A673 (cell line): ENCODE data around the gene KLF17. TPM values are rescaled to one million over a fixed set of nuclear protein-coding genes. Genes with fewer than 3 reads are reported as not detected.

Experiments
- BruUV-seq: library from RNA; stranded (reverse); fragments of 400-500 nt; replicated peaks from 2 replicates; lab custom pipeline; 2021; lab: Mats Ljungman, UMichigan
- CTCF ChIA-PET: fragments of 300-600 bp; sonication (Branson Sonifier 250); formaldehyde crosslinking; loops from one replicate; lab custom pipeline; 2022; ENCODE audit warnings: antibody characterized with exemption; lab: Charles Lee
- POLR2A ChIA-PET: fragments of 300-600 bp; sonication (Branson Sonifier 250); formaldehyde crosslinking; loops from one replicate; lab custom pipeline; 2022; ENCODE audit warnings: antibody characterized with exemption; ENCODE audit not compliant: low non-redundant PET; lab: Charles Lee
- DNase-seq: peaks from one replicate; pipeline ENCODE4 v3.0.0-alpha.2; 2015; ENCODE audit warnings: low spot score
- H3K27ac ChIP-seq: fragments of 200-600 bp; sonication (generic); 2 replicates; pipeline ENCODE4 v1.5.1; 2016; ENCODE audit warnings: mixed run types, low read depth, mild to moderate bottlenecking, mixed read lengths, antibody characterized with exemption, low read length; ENCODE audit not compliant: poor library complexity, severe bottlenecking
- H3K27me3 ChIP-seq: fragments of 200-600 bp; sonication (generic); replicated peaks from 2 replicates; pipeline ENCODE4 v1.6.1; 2017; ENCODE audit warnings: mixed run types, low read depth, mild to moderate bottlenecking, mixed read lengths, antibody characterized with exemption, low read length; ENCODE audit not compliant: insufficient read depth, poor library complexity
- H3K36me3 ChIP-seq: fragments of 200-600 bp; sonication (generic); 2 replicates; pipeline ENCODE4 v1.6.1; 2016; ENCODE audit warnings: mixed run types, mild to moderate bottlenecking, mixed read lengths, antibody characterized with exemption, low read length; ENCODE audit not compliant: insufficient read depth, poor library complexity, severe bottlenecking
- H3K4me1 ChIP-seq: fragments of 200-600 bp; sonication (generic); 2 replicates; pipeline ENCODE4 v1.6.1; 2017; ENCODE audit warnings: mixed run types, mild to moderate bottlenecking, mixed read lengths, antibody characterized with exemption, low read length; ENCODE audit not compliant: insufficient read depth, poor library complexity, severe bottlenecking
- H3K4me3 ChIP-seq: fragments of 200-600 bp; sonication (generic); 2 replicates; pipeline ENCODE4 v1.5.1; 2016; ENCODE audit warnings: low read depth, mixed run types, mild to moderate bottlenecking, mixed read lengths, low read length; ENCODE audit not compliant: poor library complexity, severe bottlenecking
- H3K9me3 ChIP-seq: fragments of 200-600 bp; sonication (generic); 2 replicates; pipeline ENCODE4 v1.6.1; 2016; ENCODE audit warnings: mixed run types, low read depth, mild to moderate bottlenecking, mixed read lengths, antibody characterized with exemption, low read length; ENCODE audit not compliant: poor library complexity, severe bottlenecking
- EZH2 ChIP-seq: fragments of 200-600 bp; sonication (generic); IDR thresholded peaks from 2 replicates; pipeline ENCODE4 v1.6.1; 2017; ENCODE audit warnings: borderline replicate concordance, low read depth, mild to moderate bottlenecking, mixed read lengths, antibody characterized with exemption, low read length; ENCODE audit not compliant: poor library complexity, severe bottlenecking
- intact Hi-C: fragments of 100-400 bp; cut with micrococcal nuclease; formaldehyde crosslinking; loops from one replicate; pipeline ENCODE4 v1.10.0; 2022; ENCODE audit not compliant: unreplicated experiment
- total RNA-seq: library from RNA; stranded (reverse); gene quantifications from 2 replicates; pipeline ENCODE4 v1.2.3, GENCODE V29; 2021
- TF ChIP-seq, protein P1 (sequence below): fragments of 300-800, 200-600 bp; sonication (generic); conservative IDR thresholded peaks from 2 replicates; pipeline ENCODE4 v1.5.1; 2017; ENCODE audit warnings: low read depth, mild to moderate bottlenecking, antibody characterized with exemption, low read length, moderate library complexity, mixed read lengths

The KLF17 gene
- total RNA-seq, 1 experiment from 2014 or later, result not detected

DNA sequence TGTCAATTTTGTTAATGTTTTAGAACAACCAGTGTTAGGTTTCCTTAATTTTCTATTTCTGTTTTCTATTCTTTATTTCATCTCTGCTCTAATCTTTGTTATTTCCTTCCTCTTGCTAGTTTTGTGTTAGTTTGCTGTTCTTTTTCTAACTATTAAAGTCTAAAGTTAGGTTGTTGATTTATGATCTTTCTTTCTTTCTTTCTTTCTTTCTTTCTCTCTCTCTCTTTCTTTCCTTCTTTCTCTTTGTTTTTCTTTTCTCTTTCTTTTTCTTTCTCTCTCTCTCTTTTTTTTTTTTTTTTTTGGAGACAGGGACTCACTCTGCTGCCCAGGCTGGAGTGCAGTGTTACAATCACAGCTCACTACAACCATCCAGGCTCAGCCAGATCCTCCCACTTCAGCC is 40.2 kb downstream of the KLF17 start:
- Histone ChIP-seq H3K27me3 (no peaks in the 10 kb centered on the region), H3K27ac (no peak overlapping the region), H3K9me3 (peaks cover 5% of the 10 kb centered on the region), H3K4me1 (peaks cover 14% of the 10 kb centered on the region), H3K36me3 (no peaks in the 10 kb centered on the region), H3K4me3 (no peak overlapping the region)
- no peak for DNase-seq
- no peak for TF ChIP-seq EZH2
- TF ChIP-seq, protein P1, sequence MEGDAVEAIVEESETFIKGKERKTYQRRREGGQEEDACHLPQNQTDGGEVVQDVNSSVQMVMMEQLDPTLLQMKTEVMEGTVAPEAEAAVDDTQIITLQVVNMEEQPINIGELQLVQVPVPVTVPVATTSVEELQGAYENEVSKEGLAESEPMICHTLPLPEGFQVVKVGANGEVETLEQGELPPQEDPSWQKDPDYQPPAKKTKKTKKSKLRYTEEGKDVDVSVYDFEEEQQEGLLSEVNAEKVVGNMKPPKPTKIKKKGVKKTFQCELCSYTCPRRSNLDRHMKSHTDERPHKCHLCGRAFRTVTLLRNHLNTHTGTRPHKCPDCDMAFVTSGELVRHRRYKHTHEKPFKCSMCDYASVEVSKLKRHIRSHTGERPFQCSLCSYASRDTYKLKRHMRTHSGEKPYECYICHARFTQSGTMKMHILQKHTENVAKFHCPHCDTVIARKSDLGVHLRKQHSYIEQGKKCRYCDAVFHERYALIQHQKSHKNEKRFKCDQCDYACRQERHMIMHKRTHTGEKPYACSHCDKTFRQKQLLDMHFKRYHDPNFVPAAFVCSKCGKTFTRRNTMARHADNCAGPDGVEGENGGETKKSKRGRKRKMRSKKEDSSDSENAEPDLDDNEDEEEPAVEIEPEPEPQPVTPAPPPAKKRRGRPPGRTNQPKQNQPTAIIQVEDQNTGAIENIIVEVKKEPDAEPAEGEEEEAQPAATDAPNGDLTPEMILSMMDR, result no peak
- intact Hi-C loops, result no loop called here
- no TSS peak for BruUV-seq
- ChIA-PET CTCF (no interaction called here), POLR2A (no interaction called here)

DNA sequence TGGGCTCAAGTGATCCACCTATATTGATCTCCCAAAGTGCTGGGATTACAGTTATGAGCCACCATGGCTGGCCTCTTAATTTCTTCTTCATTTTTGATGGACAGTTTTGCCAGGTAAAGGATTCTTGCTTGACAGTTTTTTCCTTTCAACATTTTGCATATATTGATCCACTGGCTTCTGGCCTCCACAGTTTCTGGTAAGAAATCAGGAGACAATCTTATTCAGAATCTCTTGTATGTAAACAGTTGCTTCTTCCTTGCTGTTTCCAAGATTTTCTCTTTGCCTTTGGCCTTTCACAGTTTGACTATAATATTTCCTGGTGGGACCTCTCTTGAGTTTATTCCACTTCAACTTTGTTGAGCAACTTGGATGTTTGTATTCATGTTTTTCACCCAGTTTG is 42.9 kb downstream of the KLF17 start:
- Histone ChIP-seq H3K4me3 (no peak overlapping the region), H3K4me1 (no peaks in the 10 kb centered on the region), H3K36me3 (no peaks in the 10 kb centered on the region), H3K27ac (no peak overlapping the region), H3K27me3 (no peaks in the 10 kb centered on the region), H3K9me3 (peaks cover 5% of the 10 kb centered on the region)
- intact Hi-C loops, result no loop called here
- POLR2A ChIA-PET, result no interaction called here
- no peak for DNase-seq
- TF ChIP-seq, protein P1, result no peak
- no peak for TF ChIP-seq EZH2
- no TSS peak for BruUV-seq
- CTCF ChIA-PET, result no interaction called here

DNA sequence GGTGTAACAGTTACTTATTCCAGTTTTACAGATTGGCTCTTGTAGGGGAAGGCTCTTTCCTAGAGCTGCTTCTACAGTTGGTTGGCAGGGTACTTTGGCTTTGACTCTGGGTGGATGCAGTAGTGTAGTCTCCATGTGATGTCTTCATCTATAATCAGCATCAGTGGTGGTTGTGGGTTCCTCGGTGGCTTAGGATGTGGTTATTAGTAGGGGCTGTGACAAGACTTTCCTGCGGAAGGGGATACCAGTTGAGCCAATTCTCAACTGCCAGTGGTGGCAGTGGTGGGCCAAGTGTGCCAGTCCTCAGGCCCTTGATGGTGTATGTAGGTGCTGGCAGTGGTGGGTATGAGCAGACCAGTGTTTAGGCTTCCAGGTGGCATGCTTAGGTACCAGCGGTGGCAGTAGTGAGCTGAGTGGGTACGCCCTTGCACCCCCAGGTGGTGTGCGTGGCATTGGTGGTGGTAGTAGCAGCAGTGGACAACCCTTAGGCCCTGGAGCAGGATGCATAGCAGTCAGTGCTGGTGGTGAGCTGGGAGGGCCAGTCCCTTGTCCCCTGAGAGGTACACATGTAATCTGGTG is 50.0 kb downstream of the KLF17 start:
- no peak overlapping the region for H3K27ac ChIP-seq
- TF ChIP-seq EZH2, result no peak
- TF ChIP-seq, protein P1, result no peak; the same call in 1 of the 2 replicates
- no peaks in the 10 kb centered on the region for H3K36me3 ChIP-seq
- intact Hi-C loops, result no loop called here
- BruUV-seq, result no TSS peak
- ChIA-PET CTCF (no interaction called here), POLR2A (no interaction called here)
- H3K4me3 ChIP-seq, result no peak overlapping the region
- H3K4me1 ChIP-seq, result no peaks in the 10 kb centered on the region
- no peak for DNase-seq
- H3K27me3 ChIP-seq, result no peaks in the 10 kb centered on the region
- no peaks in the 10 kb centered on the region for H3K9me3 ChIP-seq
